Measurements from ENCODE around the gene RHPN2. TPM values are rescaled to one million over a fixed set of nuclear protein-coding genes. Genes with fewer than 3 reads are reported as not detected.

RHPN2 gene
- total RNA-seq, 1 experiment from 2014 or later = 32.8 TPM

- intact Hi-C loops (cut with micrococcal nuclease) = loop anchor here (1.0 to 5.0 kb wide), 2 partner anchors 52 to 237 kb away; partner anchors contain the start of gene NUDT19
- Histone ChIP-seq H3K9ac (ENCODE audit: low read length) (no peak overlapping the region), H3K4me1 (ENCODE audit: insufficient read depth, low read length) (peaks cover 17% of the 10 kb centered on the region), H3K4me2 (ENCODE audit: low read length) (peak overlapping the region; percentile 42), H3K27me3 (ENCODE audit: low read length) (no peaks in the 10 kb centered on the region), H3K27ac (ENCODE audit: low read length) (peak overlapping the region; percentile 70), H3K4me3 (ENCODE audit: low read length) (no peak overlapping the region), H3K9me2 (replicated peaks; ENCODE audit: low read length) (no peaks in the 10 kb centered on the region), H3F3A (ENCODE audit: low read length, unreplicated experiment) (no peaks in the 10 kb centered on the region), H3K9me3 (ENCODE audit: low read length) (no peaks in the 10 kb centered on the region), H2AFZ (ENCODE audit: low read length) (no peak overlapping the region), H3K79me2 (ENCODE audit: low read length) (no peaks in the 10 kb centered on the region), H3K36me3 (ENCODE audit: low read depth, low read length) (no peaks in the 10 kb centered on the region), H4K20me1 (ENCODE audit: low read length) (no peaks in the 10 kb centered on the region)
- ATAC-seq = peak; percentile 93
- ChIA-PET POLR2A (ENCODE audit: unreplicated experiment) (interaction anchor here (0.7 kb wide), 1 partner anchor 204 kb away, joined by 5 read pairs; no protein-coding TSS in a partner anchor), CTCF (interaction anchor here (0.6 kb wide), 1 partner anchor 239 kb away, joined by 5 read pairs; no protein-coding TSS in a partner anchor)
- TF ChIP-seq EZH2phosphoT487 (IDR thresholded peaks at IDR 0.05; ENCODE audit: borderline replicate concordance, low read length) = no peak
- no peak for TF ChIP-seq CTCF (conservative IDR thresholded peaks at IDR 0.05; ENCODE audit: low read depth, low read length)
- TF ChIP-seq EZH2 (IDR thresholded peaks at IDR 0.05; ENCODE audit: low read length, unreplicated experiment) = no peak
- BruUV-seq (replicated peaks) = no TSS peak
- peak; percentile 80 for DNase-seq
Observed at GRCh38 chr19:32928806-32929205, 135.9 kb downstream of the RHPN2 start.

Other genes with a start within 250 kb of the RHPN2 start
- not detected in 2 replicates for gene SLC7A9, start 195.1 kb downstream of the RHPN2 start, total RNA-seq (2014; rRNA removed)
- 9.1 and 17.9 TPM in 2 replicates for gene CEP89, start 92.9 kb downstream of the RHPN2 start, total RNA-seq (2014; rRNA removed)
- gene FAAP24, start 92.6 kb downstream of the RHPN2 start, total RNA-seq (2014; rRNA removed) = 3.0 and 4.3 TPM in 2 replicates
- 3.9 and 6.9 TPM in 2 replicates for gene GPATCH1, start 16.3 kb upstream of the RHPN2 start, total RNA-seq (2014; rRNA removed)
- gene WDR88, start 67.2 kb upstream of the RHPN2 start, total RNA-seq (2014; rRNA removed) = not detected in 2 replicates
- gene LRP3, start 129.4 kb upstream of the RHPN2 start, total RNA-seq (2014; rRNA removed) = 20.4 and 25.9 TPM in 2 replicates
- not detected in 2 replicates for gene SLC7A10, start 161.0 kb upstream of the RHPN2 start, total RNA-seq (2014; rRNA removed)
- gene CEBPA, start 237.6 kb upstream of the RHPN2 start, total RNA-seq (2014; rRNA removed) = 2.9 and 6.3 TPM in 2 replicates